NK-92 treated with Interleukin-12 subunit alpha and Interleukin-12 subunit beta, amount 100 ng/mL, for 24 hours (cell line): ENCODE data around the gene IFIT3.
"Not testable (repeated sequence)": the region's sequence is repeated elsewhere in the genome, so short reads cannot be mapped to it uniquely, and the experiment has no call there.

Experiments
- DNase-seq: peaks from one replicate; lab custom pipeline; 2025; lab: John Stamatoyannopoulos, UW

Gene IFIT3

DNA sequence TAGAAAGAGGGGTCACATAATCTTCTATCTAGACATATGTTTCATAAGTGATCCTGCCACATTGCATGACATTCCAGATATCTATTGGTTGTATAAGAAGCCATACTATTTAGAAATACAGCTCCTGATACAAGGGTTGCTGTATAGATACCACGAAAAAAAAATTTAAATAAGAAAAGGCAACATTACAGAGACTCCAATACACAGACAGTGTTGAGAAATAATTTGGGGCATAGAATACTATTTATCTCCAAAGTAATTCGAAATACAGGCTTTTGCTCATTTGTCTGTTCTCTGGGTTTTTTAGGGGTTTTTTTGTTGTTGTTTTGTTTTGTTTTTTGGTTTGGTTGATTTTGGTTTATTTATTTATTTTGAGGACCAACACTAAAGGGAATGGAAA, 23.4 kb upstream of the IFIT3 start:
- DNase-seq, result no peak

DNA sequence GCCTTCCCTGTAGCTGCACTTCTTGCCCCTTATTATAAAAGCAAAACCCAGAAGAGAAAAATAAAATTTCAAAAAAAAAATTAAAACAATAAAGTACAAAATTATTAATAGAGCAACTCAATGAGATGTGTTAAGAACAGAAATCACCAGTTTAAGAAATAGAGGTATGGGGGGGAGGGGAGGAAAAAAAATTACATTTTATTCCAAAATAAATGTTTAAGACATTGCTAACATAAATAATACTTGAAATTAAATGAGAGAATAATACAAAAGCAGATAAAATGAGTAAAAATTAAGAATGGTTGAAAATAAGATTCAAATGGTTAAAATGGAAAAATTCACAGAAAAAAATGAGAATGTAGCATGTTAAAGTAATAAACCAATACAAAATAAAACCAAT, 22.9 kb upstream of the IFIT3 start:
- no peak for DNase-seq

DNA sequence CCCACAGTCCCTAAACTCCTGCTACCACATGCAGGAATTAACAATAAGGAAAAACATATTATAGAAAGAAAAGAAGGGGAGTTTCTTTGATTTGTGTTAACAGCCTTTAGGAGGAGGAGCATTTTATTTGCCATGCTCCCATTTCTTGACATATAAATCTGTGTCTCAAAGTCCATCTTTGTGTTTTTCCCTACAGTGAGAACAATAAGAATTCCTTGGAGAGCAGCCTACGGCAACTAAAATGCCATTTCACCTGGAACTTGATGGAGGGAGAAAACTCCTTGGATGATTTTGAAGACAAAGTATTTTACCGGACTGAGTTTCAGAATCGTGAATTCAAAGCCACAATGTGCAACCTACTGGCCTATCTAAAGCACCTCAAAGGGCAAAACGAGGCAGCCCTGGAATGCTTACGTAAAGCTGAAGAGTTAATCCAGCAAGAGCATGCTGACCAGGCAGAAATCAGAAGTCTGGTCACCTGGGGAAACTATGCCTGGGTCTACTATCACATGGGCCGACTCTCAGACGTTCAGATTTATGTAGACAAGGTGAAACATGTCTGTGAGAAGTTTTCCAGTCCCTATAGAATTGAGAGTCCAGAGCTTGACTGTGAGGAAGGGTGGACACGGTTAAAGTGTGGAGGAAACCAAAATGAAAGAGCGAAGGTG, 21.9 kb upstream of the IFIT3 start:
- DNase-seq, result no peak

DNA sequence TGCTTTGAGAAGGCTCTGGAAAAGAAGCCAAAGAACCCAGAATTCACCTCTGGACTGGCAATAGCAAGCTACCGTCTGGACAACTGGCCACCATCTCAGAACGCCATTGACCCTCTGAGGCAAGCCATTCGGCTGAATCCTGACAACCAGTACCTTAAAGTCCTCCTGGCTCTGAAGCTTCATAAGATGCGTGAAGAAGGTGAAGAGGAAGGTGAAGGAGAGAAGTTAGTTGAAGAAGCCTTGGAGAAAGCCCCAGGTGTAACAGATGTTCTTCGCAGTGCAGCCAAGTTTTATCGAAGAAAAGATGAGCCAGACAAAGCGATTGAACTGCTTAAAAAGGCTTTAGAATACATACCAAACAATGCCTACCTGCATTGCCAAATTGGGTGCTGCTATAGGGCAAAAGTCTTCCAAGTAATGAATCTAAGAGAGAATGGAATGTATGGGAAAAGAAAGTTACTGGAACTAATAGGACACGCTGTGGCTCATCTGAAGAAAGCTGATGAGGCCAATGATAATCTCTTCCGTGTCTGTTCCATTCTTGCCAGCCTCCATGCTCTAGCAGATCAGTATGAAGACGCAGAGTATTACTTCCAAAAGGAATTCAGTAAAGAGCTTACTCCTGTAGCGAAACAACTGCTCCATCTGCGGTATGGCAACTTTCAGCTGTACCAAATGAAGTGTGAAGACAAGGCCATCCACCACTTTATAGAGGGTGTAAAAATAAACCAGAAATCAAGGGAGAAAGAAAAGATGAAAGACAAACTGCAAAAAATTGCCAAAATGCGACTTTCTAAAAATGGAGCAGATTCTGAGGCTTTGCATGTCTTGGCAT, 21.1 kb upstream of the IFIT3 start:
- no peak for DNase-seq

DNA sequence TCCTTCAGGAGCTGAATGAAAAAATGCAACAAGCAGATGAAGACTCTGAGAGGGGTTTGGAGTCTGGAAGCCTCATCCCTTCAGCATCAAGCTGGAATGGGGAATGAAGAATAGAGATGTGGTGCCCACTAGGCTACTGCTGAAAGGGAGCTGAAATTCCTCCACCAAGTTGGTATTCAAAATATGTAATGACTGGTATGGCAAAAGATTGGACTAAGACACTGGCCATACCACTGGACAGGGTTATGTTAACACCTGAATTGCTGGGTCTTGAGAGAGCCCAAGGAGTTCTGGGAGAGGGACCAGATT, 20.6 kb upstream of the IFIT3 start:
- DNase-seq, result no peak

DNA sequence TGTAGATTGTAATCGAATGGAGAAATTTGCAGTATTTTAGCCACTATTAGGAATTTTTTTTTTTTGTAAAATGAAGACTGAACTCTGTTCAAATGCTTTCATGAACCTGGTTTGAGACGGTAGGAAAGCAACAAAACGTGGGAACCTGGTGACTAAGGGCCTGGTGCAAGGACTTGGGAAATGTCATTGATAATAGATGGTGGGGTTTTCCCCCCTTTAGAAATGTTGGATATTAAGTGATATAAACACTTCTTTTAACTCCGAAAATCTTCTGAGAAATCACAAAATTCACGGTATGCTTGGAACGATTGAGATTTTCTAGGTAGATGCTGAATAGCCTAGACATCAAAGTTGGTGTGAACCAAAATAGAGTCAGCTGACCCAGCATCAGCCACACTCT, 19.5 kb upstream of the IFIT3 start:
- DNase-seq, result no peak

DNA sequence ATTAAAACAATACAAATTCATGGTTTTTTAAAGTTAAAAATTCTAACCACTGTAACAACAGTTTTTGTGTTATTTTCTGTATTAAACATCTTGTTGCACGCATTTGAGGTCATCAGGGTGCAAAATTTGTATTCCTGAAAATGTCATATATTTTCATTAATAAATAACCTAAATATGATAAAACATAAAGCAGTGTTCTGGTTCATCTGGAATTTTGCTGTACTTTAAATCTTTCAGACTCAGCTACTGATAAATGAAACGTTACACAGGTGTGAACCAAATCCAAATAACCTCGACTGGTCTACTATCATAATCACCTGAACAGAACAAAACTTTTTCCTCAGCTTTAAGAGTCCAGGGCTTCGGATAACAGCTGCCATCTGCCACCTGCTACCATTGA, 19.1 kb upstream of the IFIT3 start:
- DNase-seq, result no peak

DNA sequence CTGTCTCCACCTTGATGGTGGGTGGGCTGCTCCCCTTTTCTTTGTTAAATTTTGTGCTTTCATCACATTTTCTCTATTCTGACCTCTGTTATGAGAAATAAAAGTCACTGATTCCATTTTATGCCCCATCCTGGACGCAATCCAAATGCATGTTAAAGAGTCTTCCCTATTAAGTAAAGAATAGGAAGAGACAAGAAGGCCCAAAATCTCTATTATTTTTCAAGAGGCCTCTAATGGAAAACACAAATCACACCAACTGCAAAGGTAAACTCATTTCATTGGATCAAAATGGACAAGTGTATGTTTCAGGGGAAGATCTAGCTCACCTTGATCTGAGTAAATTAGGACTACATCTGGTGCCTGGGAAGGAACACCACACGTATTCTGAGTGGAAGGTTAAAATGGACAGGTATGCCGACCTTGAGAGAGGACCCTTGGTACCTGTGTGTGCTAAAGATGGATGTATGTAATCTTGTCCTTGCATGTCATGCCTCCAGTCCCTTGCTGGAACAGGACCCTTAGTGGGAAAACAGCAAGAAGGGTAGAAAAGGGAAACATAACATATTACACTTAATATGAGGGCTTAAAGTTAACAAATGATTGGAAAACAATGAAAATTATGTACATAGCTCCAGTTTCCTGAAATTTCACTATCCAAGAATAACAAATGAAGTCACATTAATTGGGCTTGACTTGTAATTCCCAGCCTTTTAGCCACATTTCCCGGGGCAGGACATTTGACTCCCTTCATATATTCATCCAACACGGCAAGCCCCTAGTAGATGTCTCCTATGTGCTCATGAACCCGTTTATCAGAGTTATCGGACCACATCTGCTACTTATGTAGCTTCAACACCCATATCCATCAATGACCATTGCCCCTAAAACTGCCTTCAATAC, 18.4 kb upstream of the IFIT3 start:
- no peak for DNase-seq

DNA sequence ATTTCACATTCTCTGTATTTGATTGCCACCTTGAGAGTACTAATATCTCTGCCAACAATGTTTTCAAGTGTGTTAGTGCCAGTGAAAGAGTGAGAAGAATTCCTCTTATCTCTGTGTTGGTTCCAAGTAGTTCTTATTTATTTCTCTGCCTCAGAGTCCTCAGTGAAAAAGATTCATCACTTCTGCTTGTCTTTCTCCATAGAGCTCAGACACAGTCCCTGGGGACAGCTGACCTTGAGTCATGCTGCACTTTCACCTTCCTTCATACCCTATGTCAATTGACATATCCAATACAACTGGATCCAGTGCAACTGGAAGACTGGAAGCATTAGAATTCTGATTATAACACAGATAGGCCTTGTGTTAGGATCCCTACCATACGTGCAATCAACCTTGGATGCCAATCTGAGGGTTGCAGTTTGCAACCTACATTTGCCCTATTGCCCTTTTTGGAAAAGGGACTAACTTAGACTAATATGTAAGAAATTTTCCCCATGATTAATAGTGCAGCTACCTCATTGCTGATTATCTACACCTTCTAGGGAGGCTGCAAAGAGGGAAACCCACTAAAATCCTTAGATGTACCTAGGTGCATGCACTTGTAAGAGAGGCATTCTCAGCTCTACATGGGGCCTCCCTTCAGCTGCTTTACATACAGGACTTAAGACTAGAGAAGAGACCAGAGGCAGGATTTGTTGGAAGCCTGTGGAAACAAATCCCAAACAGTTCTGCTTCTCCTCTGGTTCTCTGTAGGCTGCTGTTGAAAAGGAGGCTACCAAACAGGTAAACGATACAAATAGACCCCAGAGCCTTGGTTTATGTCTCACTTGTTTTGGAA, 17.5 kb upstream of the IFIT3 start:
- DNase-seq, result no peak

DNA sequence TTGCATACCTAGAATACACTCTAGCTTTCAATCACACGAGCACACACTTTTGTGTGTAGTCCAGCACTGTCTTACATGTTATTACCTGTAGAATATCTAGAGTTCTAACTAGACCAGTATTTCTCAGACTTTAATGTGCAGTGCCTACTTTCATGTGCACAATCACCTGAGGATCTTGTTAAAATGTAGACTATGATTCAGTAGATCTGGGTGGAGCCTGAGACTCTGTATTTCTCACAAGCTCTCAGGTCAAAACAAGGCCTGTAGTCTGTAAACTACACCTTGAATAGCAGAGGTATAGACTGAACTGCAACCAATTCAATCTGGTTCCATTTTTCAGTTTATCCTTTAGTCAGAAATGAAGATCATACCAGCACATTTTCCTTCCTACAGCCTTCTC, 14.8 kb upstream of the IFIT3 start:
- DNase-seq, result no peak

DNA sequence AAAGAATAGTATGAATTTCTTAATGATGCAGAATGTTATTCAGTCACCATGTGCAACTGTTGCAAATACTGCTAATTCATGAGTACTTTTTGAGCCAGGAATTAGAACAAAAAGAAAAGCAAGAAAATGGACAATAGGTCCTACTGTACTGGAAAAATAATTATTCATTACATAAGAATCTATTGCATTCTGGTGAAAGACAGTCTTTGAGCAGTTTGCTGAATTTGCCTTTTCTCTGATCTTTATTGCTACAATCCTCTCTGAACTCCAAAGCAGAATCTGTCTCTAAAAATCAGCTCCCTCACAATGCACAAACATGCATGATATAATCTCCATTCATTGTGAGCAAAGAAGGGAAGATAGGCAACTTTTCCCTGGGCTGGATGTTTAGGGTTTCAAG, 13.1 kb upstream of the IFIT3 start:
- DNase-seq, result no peak

DNA sequence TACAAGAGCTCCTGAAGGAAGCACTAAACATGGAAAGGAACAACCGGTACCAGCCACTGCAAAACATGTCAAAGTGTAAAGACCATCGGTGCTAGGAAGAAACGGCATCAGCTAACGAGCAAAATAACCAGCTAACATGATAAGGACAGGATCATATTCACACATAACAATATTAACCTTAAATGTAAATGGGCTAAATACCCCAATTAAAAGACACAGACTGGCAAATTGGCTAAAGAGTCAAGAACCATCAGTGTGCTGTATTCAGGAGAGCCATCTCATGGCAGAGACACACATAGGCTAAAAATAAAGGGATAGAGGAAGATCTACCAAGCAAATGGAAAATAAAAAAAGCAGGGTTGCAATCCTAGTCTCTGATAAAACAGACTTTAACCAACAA, 9.8 kb upstream of the IFIT3 start:
- not testable (repeated sequence) for DNase-seq

DNA sequence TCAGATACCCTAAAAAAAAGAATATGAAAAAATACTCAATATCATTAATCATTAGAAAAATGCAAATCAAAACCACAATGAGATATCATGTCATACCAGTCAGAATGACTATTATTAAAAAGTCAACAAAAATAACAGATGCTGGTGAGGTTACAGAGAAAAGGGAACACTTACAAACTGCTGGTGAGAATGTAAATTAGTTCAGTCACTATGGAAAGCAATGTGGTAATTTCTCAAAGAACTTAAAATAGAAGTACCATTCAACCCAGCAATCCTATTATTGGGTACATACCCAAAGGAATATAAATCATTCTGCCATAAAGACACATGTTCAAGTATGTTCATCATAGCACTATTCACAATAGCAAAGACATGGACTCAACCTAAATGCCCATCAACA, 2.7 kb upstream of the IFIT3 start:
- DNase-seq, result not testable (repeated sequence)

DNA sequence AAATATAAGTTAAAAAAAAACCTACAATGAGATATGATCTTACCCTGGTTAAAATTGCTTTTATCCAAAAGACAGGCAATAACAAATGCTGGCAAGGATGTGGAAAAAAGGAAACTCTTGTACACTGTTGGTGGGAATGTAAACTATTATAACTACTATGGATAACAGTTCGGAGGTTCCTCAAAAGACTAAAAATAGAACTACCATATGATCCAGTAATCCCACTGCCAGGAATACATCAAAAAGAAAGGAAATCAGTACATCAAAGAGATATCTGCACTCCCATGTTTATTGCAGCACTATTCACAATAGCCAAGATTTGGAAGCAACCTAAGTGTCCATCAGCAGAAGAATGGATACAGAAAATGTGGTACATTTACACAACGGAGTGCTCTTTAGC, 1.9 kb upstream of the IFIT3 start:
- DNase-seq, result not testable (repeated sequence)

DNA sequence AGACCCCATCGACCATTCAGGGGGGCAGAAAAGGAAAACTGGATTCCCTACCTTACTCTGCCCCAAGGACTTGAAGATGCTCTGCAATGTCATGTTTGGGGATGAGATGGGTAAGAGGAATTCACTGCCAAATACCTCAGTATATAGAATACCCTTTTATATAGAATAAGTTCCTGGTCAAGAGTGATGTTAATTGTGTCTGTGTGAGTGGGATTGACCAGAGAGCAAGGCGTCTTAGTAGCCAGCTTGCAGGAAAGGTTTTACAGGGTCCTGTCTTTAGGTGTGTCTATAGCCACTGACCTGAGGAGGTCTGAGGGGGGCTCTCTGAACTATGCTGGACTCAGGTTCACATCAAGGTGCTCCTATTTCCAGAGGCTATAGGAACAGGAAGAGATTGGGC, 1.4 kb downstream of the IFIT3 start:
- no peak for DNase-seq

DNA sequence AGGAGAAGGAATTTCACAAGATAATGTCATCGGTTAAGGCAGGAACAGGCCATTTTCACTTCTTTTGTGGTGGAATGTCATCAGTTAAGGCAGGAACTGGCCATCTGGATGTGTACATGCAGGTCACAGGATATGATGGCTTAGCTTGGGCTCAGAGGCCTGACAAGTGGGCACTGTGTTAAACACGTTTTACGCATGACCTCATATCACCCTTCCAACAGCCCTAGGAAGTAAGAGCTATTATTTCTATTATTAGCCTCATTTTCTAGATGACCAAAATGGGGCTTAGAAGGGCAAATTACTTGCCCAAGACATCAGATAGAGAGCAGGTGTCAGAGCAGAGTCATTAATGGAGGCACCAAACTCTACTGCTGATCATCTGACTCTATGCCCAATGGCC, 2.2 kb downstream of the IFIT3 start:
- peak; percentile 14 for DNase-seq

DNA sequence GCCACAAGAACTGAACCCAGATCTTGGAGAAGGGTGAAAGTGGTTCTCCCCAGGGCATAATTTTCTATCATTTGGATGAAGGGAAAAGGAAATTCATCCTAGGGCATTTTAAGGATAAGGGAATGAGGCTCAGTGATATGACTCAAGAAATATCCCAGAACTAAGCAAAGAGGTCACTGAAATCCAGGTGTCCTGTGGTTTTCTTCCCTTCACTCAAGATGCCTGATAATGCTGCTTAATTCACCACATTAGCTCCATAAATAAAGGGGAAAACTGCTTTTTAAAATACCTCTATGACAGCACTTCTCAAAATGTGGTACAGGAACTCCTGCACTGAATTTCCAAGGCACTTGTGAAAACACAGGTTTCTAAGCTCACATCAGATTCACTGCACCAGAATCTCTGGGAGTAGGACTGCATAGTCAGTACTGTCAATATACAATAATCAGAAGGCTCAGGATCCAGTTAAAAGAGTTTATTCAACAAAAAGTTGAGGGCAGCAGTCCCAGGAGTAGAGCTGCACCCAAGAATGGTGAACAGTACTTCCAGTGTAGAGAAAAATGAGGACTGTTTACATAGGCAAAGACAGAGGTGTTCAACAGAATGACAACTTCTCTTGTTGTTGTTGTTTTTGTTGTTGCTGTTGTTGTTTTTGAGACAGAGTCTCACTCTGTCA, 2.9 kb downstream of the IFIT3 start:
- no peak for DNase-seq

DNA sequence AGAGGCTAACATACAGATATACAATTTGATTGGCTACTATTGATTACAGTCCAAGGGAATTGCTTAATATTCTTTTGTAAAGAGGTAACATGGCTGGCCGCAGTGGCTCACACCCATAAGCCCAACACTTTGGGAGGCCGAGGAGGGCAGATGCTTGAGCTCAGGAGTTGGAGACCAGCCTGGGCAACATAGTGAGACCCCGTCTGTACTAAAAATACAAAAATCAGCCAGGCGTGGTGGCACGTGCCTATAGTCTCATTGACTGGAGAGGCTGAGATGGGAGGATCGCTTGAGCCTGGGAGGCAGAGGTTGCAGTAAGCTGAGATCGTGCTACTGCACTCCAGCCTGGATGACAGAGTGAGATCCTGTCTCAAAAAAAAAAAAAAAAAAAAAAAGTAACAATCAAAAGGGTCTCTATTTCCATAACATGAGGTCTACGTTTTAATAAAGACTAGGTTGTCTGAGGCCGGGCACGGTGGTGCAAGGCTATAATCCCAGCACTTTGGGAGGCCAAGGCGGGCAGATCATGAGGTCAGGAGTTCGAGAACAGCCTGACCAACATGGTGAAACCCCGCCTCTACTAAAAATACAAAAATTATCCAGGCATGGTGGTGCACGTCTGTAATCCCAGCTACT, 3.8 kb downstream of the IFIT3 start:
- not testable (repeated sequence) for DNase-seq

DNA sequence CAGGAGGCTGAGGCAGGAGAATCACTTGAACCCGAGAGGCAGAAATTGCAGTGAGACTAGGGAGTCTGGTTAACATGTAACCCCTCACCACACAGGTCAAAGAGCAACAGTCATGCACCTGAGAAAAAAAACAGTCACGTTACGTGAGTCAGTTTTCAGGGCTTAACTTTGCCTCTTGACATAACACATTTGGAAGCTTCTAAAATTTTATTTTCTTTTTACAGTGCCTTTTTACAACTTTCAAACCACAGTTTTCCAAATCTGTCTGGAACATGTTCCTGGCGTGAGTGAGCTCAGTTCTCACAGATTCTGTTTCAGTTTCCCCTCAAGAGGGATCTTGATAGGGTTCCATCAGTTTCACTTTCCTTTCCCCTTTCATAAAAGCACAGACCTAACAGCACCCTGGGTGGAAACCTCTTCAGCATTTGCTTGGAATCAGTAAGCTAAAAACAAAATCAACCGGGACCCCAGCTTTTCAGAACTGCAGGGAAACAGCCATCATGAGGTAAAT, 4.4 kb downstream of the IFIT3 start:
- DNase-seq, result no peak

DNA sequence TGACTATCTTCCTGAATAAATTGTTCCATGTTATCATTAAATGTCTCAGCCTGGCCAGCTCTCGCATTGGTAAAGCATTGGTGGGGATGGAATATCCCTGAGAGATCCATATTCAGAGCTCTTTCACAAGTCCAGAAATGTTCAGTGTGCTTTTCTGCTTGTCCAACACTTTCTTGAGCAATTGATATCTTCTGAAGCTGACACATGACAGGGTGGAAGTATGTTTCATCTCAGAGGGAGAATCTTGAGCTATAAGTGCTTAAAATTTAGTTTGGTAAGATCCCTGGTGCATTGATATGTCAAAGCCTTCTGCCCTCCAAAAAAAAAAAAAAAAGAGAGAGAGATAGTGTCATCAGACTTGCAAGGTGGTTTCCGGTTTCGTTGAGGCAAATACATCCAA, 7.4 kb downstream of the IFIT3 start:
- DNase-seq, result no peak

DNA sequence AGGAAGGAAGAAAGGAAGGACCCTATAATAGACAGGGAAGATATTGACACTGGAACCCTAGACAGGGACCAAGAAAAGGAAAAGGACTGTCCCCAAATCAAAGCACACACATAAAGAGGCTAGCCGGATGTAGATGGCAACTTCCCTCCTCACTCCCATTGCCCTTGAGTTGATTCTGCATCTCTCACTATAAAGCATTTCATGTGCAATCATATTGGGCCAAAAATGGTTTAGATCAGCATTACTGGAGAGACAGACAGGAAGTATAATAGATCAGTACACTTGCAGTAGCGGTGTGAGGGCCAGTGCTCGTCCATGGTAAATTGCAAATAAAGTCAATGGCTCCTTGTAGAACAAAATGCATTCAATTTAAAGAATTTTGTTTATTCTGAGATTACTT, 8.4 kb downstream of the IFIT3 start:
- no peak for DNase-seq
